Neuronal stem cell (in vitro differentiated cells): ENCODE data around the gene LMO2.

Experiments
- DNase-seq: peaks from one replicate; pipeline ENCODE4 v3.0.0-alpha.2; 2013; ENCODE audit warnings: low spot score
- H2AFZ ChIP-seq: one replicate; pipeline ENCODE4 v1.6.1; 2013; ENCODE audit warnings: mild to moderate bottlenecking, low read length, inconsistent platforms
- H2AK5ac ChIP-seq: 2 replicates; pipeline ENCODE4 v1.6.1; 2013; ENCODE audit warnings: low read depth, mild to moderate bottlenecking, inconsistent platforms, low read length, moderate library complexity, mixed read lengths
- H2BK120ac ChIP-seq: 2 replicates; pipeline ENCODE4 v1.6.1; 2013; ENCODE audit warnings: low read depth, mild to moderate bottlenecking, inconsistent platforms, low read length, moderate library complexity, mixed read lengths
- H2BK12ac ChIP-seq: one replicate; pipeline ENCODE4 v1.6.1; 2013; ENCODE audit warnings: low read length, inconsistent platforms
- H2BK15ac ChIP-seq: 2 replicates; pipeline ENCODE4 v1.6.1; 2013; ENCODE audit warnings: mild to moderate bottlenecking, low read length, inconsistent platforms, mixed read lengths
- H2BK5ac ChIP-seq: one replicate; pipeline ENCODE4 v1.6.1; 2013; ENCODE audit warnings: inconsistent platforms, mild to moderate bottlenecking, low read length, moderate library complexity
- H3K14ac ChIP-seq: one replicate; pipeline ENCODE4 v1.6.1; 2013; ENCODE audit warnings: low read length, inconsistent platforms
- H3K18ac ChIP-seq: 2 replicates; pipeline ENCODE4 v1.6.1; 2013; ENCODE audit warnings: low read length, inconsistent platforms
- H3K23ac ChIP-seq: 2 replicates; pipeline ENCODE4 v1.6.1; 2013; ENCODE audit warnings: low read depth, mild to moderate bottlenecking, mixed read lengths, low read length, inconsistent platforms; ENCODE audit not compliant: poor library complexity
- H3K27ac ChIP-seq: replicated peaks from 3 replicates; pipeline ENCODE4 v1.5.1; 2013; ENCODE audit warnings: low read length, inconsistent platforms
- H3K27me3 ChIP-seq, 3 experiments: 2 replicates each; pipeline ENCODE4 v1.6.1; 2013; ENCODE audit warnings: low read length in 3 of 3, mild to moderate bottlenecking in 2 of 3, inconsistent platforms in 1 of 3, low read depth in 1 of 3, mixed read lengths in 1 of 3, moderate library complexity in 1 of 3; ENCODE audit not compliant: control insufficient read depth in 3 of 3, insufficient read depth in 3 of 3
- H3K36me3 ChIP-seq, 2 donors: replicated peaks in 1 of 2; 2 replicates each; pipeline ENCODE4 v1.6.1; 2013; ENCODE audit warnings: low read length in 2 of 2; ENCODE audit not compliant: control insufficient read depth in 2 of 2, insufficient read depth in 2 of 2
- H3K4ac ChIP-seq: 2 replicates; pipeline ENCODE4 v1.6.1; 2013; ENCODE audit warnings: inconsistent platforms, mild to moderate bottlenecking, low read length, moderate library complexity
- H3K4me1 ChIP-seq, 2 donors: 1 replicate in 1 of 2; 2 replicates in 1 of 2; pipeline ENCODE4 v1.6.1; 2013; ENCODE audit warnings: low read length in 2 of 2, low read depth in 1 of 2; ENCODE audit not compliant: control insufficient read depth in 2 of 2, insufficient read depth in 1 of 2
- H3K4me2 ChIP-seq: one replicate; pipeline ENCODE4 v1.6.1; 2013; ENCODE audit warnings: mild to moderate bottlenecking, low read length, inconsistent platforms; ENCODE audit not compliant: insufficient read depth, poor library complexity, severe bottlenecking
- H3K4me3 ChIP-seq, 2 donors: 2 replicates each; pipeline ENCODE4 v1.5.1; 2013; ENCODE audit warnings: low read length in 2 of 2, mild to moderate bottlenecking in 2 of 2, inconsistent platforms in 1 of 2, moderate library complexity in 1 of 2
- H3K79me1 ChIP-seq: one replicate; pipeline ENCODE4 v1.6.1; 2013; ENCODE audit warnings: low read depth, mild to moderate bottlenecking, inconsistent platforms, low read length, moderate library complexity
- H3K9ac ChIP-seq: one replicate; pipeline ENCODE4 v1.6.1; 2013; ENCODE audit warnings: mild to moderate bottlenecking, low read depth, low read length, inconsistent platforms; ENCODE audit not compliant: poor library complexity
- H3K9me3 ChIP-seq, 2 donors: replicated peaks in 1 of 2; 2 replicates each; pipeline versions ENCODE3 to v1.6.1; 2013; ENCODE audit warnings: low read length in 2 of 2, mild to moderate bottlenecking in 2 of 2, inconsistent platforms in 1 of 2, low read depth in 1 of 2, mixed read lengths in 1 of 2, moderate library complexity in 1 of 2; ENCODE audit not compliant: control insufficient read depth in 2 of 2, insufficient read depth in 1 of 2
- H4K8ac ChIP-seq: one replicate; pipeline ENCODE4 v1.6.1; 2013; ENCODE audit warnings: low read depth, mild to moderate bottlenecking, inconsistent platforms, low read length, moderate library complexity
- H4K91ac ChIP-seq: one replicate; pipeline ENCODE4 v1.6.1; 2013; ENCODE audit warnings: low read length, low read depth, mild to moderate bottlenecking, inconsistent platforms; ENCODE audit not compliant: poor library complexity
- WGBS, 2 donors: extraction: QIAGEN DNeasy Blood & Tissue Kit; methylation state at CpG; one replicate each; pipeline ENCODE4 v1.1.7; 2013; ENCODE audit warnings: missing lambda C conversion rate in 2 of 2, mixed read lengths in 1 of 2; ENCODE audit not compliant: insufficient read length in 2 of 2, insufficient replicate concordance in 1 of 2; ENCODE audit errors: extremely low coverage in 2 of 2; 5-methylcytosine and 5-hydroxymethylcytosine counted together

Gene LMO2

DNA sequence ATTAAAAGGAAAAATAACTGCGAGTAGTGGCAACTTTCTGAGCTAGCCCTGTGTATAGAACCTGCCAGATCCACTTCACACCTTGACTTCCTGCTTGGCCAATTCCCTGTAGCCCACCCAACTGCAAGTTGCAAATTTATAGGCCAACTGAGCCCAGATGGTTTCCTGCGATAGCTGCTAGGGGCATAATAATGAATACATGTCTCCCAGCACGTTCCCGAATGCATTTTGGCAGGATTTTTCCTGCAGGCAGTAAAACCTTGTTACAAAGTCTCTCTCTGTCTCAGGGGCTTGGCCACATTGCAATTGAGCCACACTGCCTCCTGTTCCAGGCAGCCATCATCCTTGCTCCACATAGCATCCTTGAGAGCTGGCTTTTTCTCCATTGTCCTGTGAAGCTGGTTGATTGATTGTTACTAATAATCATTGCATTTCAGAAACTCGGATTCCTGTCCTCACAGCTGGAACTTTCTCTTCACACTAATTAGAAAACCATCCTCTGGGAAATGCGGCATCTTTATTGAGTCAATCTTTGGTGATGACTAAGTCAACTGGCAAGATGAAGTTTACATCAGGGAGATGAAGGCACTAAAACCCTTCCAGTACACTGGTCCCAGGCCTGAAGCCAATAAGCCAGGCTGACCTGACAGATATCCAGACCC, 18.6 kb upstream of the LMO2 start:
- no peak for DNase-seq
- no peak overlapping the region for H3K18ac ChIP-seq
- H3K9ac ChIP-seq = no peak overlapping the region
- H2BK5ac ChIP-seq = no peak overlapping the region
- no peak overlapping the region for H3K27ac ChIP-seq
- H3K23ac ChIP-seq = no peak overlapping the region
- H2AK5ac ChIP-seq = no peak overlapping the region
- no peak overlapping the region for H2BK15ac ChIP-seq
- H3K4ac ChIP-seq = no peak overlapping the region
- H2BK120ac ChIP-seq = no peak overlapping the region
- WGBS, 2 donors = no CpG with 5 or more reads among the region's 6 CpGs
- H4K91ac ChIP-seq = no peak overlapping the region
- no peaks in the 10 kb centered on the region for H3K79me1 ChIP-seq
- H3K4me3 ChIP-seq = peak overlapping the region in 1 of 2 donors; percentile 22
- H3K27me3 ChIP-seq = peaks cover 0 to 4% (median 0%) of the 10 kb centered on the region in 3 experiments
- H4K8ac ChIP-seq = no peak overlapping the region
- no peak overlapping the region for H2BK12ac ChIP-seq
- no peak overlapping the region for H2AFZ ChIP-seq
- H3K4me1 ChIP-seq = peaks cover 2 to 18% of the 10 kb centered on the region in 2 donors
- no peak overlapping the region for H3K14ac ChIP-seq
- peaks cover 0 to 5% of the 10 kb centered on the region in 2 donors for H3K9me3 ChIP-seq
- no peaks in the 10 kb centered on the region for H3K36me3 ChIP-seq
- no peak overlapping the region for H3K4me2 ChIP-seq

DNA sequence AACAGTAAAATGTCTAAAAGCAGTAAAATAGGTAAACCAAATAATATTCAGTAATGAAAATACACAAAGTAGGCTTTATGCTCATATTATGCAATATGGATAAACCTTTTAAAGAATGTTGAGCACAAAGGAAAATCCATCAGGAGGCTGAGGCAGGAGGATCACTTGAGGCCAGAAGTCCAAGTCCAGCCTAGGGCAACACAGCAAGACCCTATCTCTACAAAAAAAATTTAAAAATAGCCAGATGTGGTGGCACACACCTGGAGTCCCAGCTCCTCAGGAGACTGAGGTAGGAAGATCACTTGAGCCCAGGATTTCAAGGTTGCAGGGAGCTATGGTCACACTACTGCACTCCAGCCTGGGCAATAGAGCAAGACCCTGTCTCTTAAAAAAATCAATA, 17.7 kb upstream of the LMO2 start:
- Histone ChIP-seq H3K23ac (no peak overlapping the region), H2AFZ (no peak overlapping the region)

DNA sequence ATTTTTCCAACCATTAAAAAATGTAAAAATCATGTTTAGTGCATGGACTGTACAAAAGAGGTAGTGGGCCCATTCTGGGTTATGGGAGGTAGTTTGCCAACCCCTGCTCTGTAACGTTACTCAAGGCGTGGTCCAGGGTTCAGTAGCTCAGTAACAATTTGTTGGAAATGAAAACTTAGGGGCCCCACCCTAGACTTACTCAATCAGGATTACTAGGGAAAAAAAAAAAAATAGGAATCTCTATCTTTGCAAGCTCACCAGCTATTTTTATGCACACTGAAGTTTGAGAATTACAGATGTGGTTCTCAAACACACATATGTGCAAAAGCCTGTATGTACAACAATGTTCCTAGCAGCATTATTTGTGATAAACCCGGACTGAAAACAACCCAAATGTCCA, 17.3 kb upstream of the LMO2 start:
- Histone ChIP-seq H3K4me1 (peaks cover 2 to 18% of the 10 kb centered on the region in 2 donors), H2BK15ac (no peak overlapping the region), H3K4me2 (no peak overlapping the region), H3K9me3 (peaks cover 0 to 4% of the 10 kb centered on the region in 2 donors), H2BK5ac (no peak overlapping the region), H4K8ac (no peak overlapping the region), H3K27me3 (peaks cover 0 to 6% (median 0%) of the 10 kb centered on the region in 3 experiments), H3K4me3 (no peak overlapping the region), H3K14ac (no peak overlapping the region), H2AK5ac (no peak overlapping the region), H2BK120ac (no peak overlapping the region), H3K36me3 (no peaks in the 10 kb centered on the region), H2AFZ (no peak overlapping the region), H3K79me1 (no peaks in the 10 kb centered on the region), H3K23ac (no peak overlapping the region), H2BK12ac (no peak overlapping the region), H3K18ac (no peak overlapping the region), H3K4ac (no peak overlapping the region), H3K27ac (no peak overlapping the region), H4K91ac (no peak overlapping the region), H3K9ac (no peak overlapping the region)
- WGBS, 2 donors = no CpG with 5 or more reads among the region's 3 CpGs
- no peak for DNase-seq

More for the DNA sequence above, 17.7 kb upstream of the LMO2 start:
- no peak for DNase-seq
- H2BK120ac ChIP-seq = no peak overlapping the region
- H2BK12ac ChIP-seq = no peak overlapping the region
- no peak overlapping the region for H3K4me3 ChIP-seq
- H3K9ac ChIP-seq = no peak overlapping the region
- no peak overlapping the region for H4K8ac ChIP-seq
- no peak overlapping the region for H3K18ac ChIP-seq
- no peak overlapping the region for H3K4me2 ChIP-seq
- H3K14ac ChIP-seq = no peak overlapping the region
- H3K36me3 ChIP-seq = no peaks in the 10 kb centered on the region
- no peak overlapping the region for H2BK5ac ChIP-seq
- no peak overlapping the region for H3K4ac ChIP-seq
- peaks cover 0 to 5% of the 10 kb centered on the region in 2 donors for H3K9me3 ChIP-seq
- H3K27me3 ChIP-seq = peaks cover 0 to 4% (median 0%) of the 10 kb centered on the region in 3 experiments
- no peak overlapping the region for H2AK5ac ChIP-seq
- H3K4me1 ChIP-seq = peaks cover 2 to 18% of the 10 kb centered on the region in 2 donors
- H3K27ac ChIP-seq = no peak overlapping the region
- H3K79me1 ChIP-seq = no peaks in the 10 kb centered on the region
- no peak overlapping the region for H2BK15ac ChIP-seq
- H4K91ac ChIP-seq = no peak overlapping the region

DNA sequence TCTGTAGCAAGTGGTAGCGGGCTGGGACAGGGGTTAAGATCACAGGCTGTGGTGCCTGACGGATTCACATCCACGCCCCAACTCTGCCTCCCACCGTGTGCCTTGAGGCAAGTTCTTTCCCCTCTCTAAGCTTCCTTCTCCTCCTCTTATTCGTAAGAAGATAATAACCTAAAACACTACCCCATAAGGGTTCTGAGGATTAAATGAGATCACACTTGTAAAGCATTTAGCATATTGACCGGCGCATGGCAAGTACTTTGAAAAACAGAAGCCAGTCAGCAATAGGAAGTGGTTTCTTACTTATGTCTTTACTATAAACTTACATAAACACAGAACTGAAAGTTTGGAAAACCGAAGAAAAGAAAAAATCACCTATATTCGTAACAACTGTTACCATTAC, 15.5 kb upstream of the LMO2 start:
- H2BK120ac ChIP-seq = no peak overlapping the region
- no peak overlapping the region for H2BK15ac ChIP-seq
- H4K91ac ChIP-seq = no peak overlapping the region
- no peaks in the 10 kb centered on the region for H3K36me3 ChIP-seq
- H3K9ac ChIP-seq = no peak overlapping the region
- no peak overlapping the region for H3K23ac ChIP-seq
- H2BK12ac ChIP-seq = no peak overlapping the region
- no peak overlapping the region for H3K27ac ChIP-seq
- H3K9me3 ChIP-seq = no peaks in the 10 kb centered on the region
- no peak overlapping the region for H3K4ac ChIP-seq
- no peak overlapping the region for H2BK5ac ChIP-seq
- no peak overlapping the region for H3K14ac ChIP-seq
- peaks cover 0 to 9% (median 0%) of the 10 kb centered on the region in 3 experiments for H3K27me3 ChIP-seq
- no peak for DNase-seq
- no peak overlapping the region for H3K4me3 ChIP-seq
- H3K4me2 ChIP-seq = no peak overlapping the region
- no CpG with 5 or more reads among the region's 9 CpGs for WGBS, 2 donors
- no peaks in the 10 kb centered on the region for H3K79me1 ChIP-seq
- no peak overlapping the region for H2AFZ ChIP-seq
- peaks cover 2 to 15% of the 10 kb centered on the region in 2 donors for H3K4me1 ChIP-seq
- no peak overlapping the region for H3K18ac ChIP-seq
- no peak overlapping the region for H2AK5ac ChIP-seq
- no peak overlapping the region for H4K8ac ChIP-seq
